Measurements from ENCODE around the gene EDRF1. TPM values are rescaled to one million over a fixed set of nuclear protein-coding genes. Genes with fewer than 3 reads are reported as not detected.

The EDRF1 gene
- total and polyA plus RNA-seq, 2 experiments from 2014 or later: 25.0 to 48.8 TPM

DNA sequence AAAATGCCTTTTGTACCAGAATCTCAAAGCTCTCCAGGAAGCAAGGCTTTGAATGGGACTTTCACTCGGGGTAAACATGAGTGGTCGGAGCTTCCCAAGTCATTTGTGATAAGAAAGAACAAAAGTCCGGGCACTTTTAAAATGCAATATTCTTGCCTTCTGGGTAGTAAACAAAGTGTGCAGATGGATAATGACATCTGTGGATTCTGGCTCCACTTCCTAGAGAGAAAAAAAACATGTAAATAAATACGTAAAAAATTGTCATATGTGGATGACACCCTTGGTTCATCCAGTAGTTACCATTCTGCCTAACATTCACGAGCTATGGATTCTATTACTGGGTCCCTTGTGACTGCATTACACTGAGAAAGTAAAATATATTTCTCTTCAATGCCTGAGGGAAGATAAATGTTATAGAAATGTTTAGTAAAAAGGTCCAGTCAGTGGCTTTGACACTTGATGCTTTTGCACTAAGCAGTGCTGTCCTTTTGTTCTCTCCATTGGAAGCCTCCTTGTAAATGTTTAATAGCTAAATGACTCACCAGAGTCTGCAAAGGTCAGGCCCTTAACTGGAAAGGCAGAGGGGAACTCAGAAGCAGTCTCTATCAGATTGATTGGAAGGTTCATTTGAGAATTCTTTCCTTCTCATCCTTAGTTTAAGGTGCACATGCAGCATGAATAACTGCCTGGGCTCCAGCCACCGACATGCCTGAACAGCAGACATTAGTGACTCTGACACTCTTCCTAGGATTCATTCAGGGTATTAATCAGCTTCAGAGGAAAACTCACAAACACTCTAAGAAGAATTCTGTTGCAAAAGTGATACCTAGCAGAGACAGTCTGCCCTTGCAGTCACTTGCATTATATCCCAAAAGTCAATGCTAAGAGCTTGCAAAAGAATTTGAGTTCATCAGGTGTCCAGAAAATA lies 11.7 kb upstream of the EDRF1 start (continued):
- TF ChIP-seq, protein P1, sequence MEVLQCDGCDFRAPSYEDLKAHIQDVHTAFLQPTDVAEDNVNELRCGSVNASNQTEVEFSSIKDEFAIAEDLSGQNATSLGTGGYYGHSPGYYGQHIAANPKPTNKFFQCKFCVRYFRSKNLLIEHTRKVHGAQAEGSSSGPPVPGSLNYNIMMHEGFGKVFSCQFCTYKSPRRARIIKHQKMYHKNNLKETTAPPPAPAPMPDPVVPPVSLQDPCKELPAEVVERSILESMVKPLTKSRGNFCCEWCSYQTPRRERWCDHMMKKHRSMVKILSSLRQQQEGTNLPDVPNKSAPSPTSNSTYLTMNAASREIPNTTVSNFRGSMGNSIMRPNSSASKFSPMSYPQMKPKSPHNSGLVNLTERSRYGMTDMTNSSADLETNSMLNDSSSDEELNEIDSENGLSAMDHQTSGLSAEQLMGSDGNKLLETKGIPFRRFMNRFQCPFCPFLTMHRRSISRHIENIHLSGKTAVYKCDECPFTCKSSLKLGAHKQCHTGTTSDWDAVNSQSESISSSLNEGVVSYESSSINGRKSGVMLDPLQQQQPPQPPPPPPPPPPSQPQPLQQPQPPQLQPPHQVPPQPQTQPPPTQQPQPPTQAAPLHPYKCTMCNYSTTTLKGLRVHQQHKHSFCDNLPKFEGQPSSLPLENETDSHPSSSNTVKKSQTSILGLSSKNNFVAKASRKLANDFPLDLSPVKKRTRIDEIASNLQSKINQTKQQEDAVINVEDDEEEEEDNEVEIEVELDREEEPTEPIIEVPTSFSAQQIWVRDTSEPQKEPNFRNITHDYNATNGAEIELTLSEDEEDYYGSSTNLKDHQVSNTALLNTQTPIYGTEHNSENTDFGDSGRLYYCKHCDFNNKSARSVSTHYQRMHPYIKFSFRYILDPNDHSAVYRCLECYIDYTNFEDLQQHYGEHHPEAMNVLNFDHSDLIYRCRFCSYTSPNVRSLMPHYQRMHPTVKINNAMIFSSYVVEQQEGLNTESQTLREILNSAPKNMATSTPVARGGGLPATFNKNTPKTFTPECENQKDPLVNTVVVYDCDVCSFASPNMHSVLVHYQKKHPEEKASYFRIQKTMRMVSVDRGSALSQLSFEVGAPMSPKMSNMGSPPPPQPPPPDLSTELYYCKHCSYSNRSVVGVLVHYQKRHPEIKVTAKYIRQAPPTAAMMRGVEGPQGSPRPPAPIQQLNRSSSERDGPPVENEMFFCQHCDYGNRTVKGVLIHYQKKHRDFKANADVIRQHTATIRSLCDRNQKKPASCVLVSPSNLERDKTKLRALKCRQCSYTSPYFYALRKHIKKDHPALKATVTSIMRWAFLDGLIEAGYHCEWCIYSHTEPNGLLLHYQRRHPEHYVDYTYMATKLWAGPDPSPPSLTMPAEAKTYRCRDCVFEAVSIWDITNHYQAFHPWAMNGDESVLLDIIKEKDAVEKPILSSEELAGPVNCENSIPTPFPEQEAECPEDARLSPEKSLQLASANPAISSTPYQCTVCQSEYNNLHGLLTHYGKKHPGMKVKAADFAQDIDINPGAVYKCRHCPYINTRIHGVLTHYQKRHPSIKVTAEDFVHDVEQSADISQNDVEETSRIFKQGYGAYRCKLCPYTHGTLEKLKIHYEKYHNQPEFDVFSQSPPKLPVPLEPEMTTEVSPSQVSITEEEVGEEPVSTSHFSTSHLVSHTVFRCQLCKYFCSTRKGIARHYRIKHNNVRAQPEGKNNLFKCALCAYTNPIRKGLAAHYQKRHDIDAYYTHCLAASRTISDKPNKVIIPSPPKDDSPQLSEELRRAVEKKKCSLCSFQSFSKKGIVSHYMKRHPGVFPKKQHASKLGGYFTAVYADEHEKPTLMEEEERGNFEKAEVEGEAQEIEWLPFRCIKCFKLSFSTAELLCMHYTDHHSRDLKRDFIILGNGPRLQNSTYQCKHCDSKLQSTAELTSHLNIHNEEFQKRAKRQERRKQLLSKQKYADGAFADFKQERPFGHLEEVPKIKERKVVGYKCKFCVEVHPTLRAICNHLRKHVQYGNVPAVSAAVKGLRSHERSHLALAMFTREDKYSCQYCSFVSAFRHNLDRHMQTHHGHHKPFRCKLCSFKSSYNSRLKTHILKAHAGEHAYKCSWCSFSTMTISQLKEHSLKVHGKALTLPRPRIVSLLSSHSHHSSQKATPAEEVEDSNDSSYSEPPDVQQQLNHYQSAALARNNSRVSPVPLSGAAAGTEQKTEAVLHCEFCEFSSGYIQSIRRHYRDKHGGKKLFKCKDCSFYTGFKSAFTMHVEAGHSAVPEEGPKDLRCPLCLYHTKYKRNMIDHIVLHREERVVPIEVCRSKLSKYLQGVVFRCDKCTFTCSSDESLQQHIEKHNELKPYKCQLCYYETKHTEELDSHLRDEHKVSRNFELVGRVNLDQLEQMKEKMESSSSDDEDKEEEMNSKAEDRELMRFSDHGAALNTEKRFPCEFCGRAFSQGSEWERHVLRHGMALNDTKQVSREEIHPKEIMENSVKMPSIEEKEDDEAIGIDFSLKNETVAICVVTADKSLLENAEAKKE (CRISPR knock-in tag; IDR thresholded peaks at IDR 0.05): no peak

- H3K27ac Mint-ChIP-seq: no peak overlapping the region
- H3K9me3 Mint-ChIP-seq: peaks cover 4% of the 10 kb centered on the region; the same call in 2 of the 3 replicates
- Histone ChIP-seq H3F3A (replicated peaks; ENCODE audit: low read depth) (no peaks in the 10 kb centered on the region), H3K4me3 (no peak overlapping the region), H3K4me1 (ENCODE audit: insufficient read depth) (no peaks in the 10 kb centered on the region; the same call in 1 of the 2 replicates), H3K79me2 (replicated peaks; ENCODE audit: insufficient read depth) (no peaks in the 10 kb centered on the region), H3K9me2 (ENCODE audit: insufficient read depth) (peaks cover 7% of the 10 kb centered on the region; the same call in 1 of the 2 replicates), H2AFZ (no peak overlapping the region), H3K27me3 (ENCODE audit: insufficient read depth) (no peaks in the 10 kb centered on the region), H3K4me2 (no peak overlapping the region), H4K20me1 (replicated peaks; ENCODE audit: insufficient read depth) (no peaks in the 10 kb centered on the region), H3K36me3 (ENCODE audit: insufficient read depth) (no peaks in the 10 kb centered on the region), H3K27ac (ENCODE audit: low read depth) (no peak overlapping the region)
- peaks cover 5% of the 10 kb centered on the region for H3K27me3 Mint-ChIP-seq (ENCODE audit: insufficient read depth, low read depth, poor library complexity)
- DNase-seq (ENCODE audit: low spot score) (no peak), ATAC-seq (peak; percentile 54)
- H3K4me1 Mint-ChIP-seq: peaks cover 11% of the 10 kb centered on the region; the same call in 2 of the 3 replicates
- H3K36me3 Mint-ChIP-seq (ENCODE audit: low read depth): no peaks in the 10 kb centered on the region
- no peak overlapping the region for H3K4me3 Mint-ChIP-seq
- TF ChIP-seq JUNB (IDR thresholded peaks at IDR 0.05; ENCODE audit: unreplicated experiment) (no peak), STAT1 (IDR thresholded peaks at IDR 0.05; ENCODE audit: unreplicated experiment) (no peak)
- TF ChIP-seq, protein P1 (CRISPR knock-in tag; IDR thresholded peaks at IDR 0.05): no peak
Observed at GRCh38 chr10:125708971-125709503, 10.5 kb upstream of the EDRF1 start.

All from GM23338 (cell line).